CMK (cell line): ENCODE results near the gene CIZ1.

Experiments
- DNase-seq: peaks from one replicate; pipeline ENCODE4 v3.0.0-alpha.2; 2010; ENCODE audit warnings: low read depth

Gene CIZ1

GRCh38 chr9:128163027-128163515 is 28.3 kb downstream of the CIZ1 start:
- no peak for DNase-seq

GRCh38 chr9:128162215-128163026 is 29.0 kb downstream of the CIZ1 start:
- no peak for DNase-seq

- DNase-seq, result no peak
These were observed 30.0 kb downstream of the CIZ1 start for GRCh38 chr9:128161215-128161902.

- no peak for DNase-seq
These were observed 30.8 kb downstream of the CIZ1 start for GRCh38 chr9:128160603-128160987.

- DNase-seq, result peak; percentile 78
These were observed 31.4 kb downstream of the CIZ1 start, which contains the start of gene BBLN for GRCh38 chr9:128159784-128160602. BBLN (plus strand) TSS chr9:128160265; CDS start chr9:128160408, 143 bp downstream.

GRCh38 chr9:128159522-128159783 is 31.9 kb downstream of the CIZ1 start:
- DNase-seq, result peak; percentile 85

GRCh38 chr9:128155736-128156500 is 35.5 kb downstream of the CIZ1 start:
- no peak for DNase-seq

GRCh38 chr9:128153947-128154695 is 37.3 kb downstream of the CIZ1 start:
- no peak for DNase-seq

- DNase-seq, result no peak
These were observed 38.1 kb downstream of the CIZ1 start for GRCh38 chr9:128153060-128153946.

- DNase-seq, result no peak
These were observed 39.0 kb downstream of the CIZ1 start for GRCh38 chr9:128152133-128153059.

GRCh38 chr9:128151309-128152132 is 39.9 kb downstream of the CIZ1 start:
- DNase-seq, result no peak

GRCh38 chr9:128150594-128151308 is 40.6 kb downstream of the CIZ1 start:
- DNase-seq, result peak; percentile 70

GRCh38 chr9:128149951-128150593 is 41.3 kb downstream of the CIZ1 start:
- DNase-seq, result peak; percentile 85

GRCh38 chr9:128149001-128149701 is 42.2 kb downstream of the CIZ1 start, which contains the start of gene LCN2:
LCN2 (plus strand) TSS chr9:128149453; CDS start chr9:128149526, 73 bp downstream.
- no peak for DNase-seq

- no peak for DNase-seq
These were observed 42.8 kb downstream of the CIZ1 start for GRCh38 chr9:128148509-128149000.

- DNase-seq, result no peak
These were observed 44.7 kb downstream of the CIZ1 start for GRCh38 chr9:128146591-128147120.
